ENCODE results near the gene RALGAPA2. TPM values are rescaled to one million over a fixed set of nuclear protein-coding genes. Genes with fewer than 3 reads are reported as not detected.
A peak's percentile ranks its signal among the peaks of the same experiment; 100 is the strongest.

RALGAPA2 gene
- total RNA-seq, 1 experiment from 2014 or later = 10.8 TPM

- no peaks in the 10 kb centered on the region for H3K9me3 ChIP-seq (ENCODE audit: control insufficient read depth in 1 of 2, insufficient read depth in 1 of 2, low read depth in 1 of 2, low read length in 2 of 2)
- H4K20me1 ChIP-seq (ENCODE audit: insufficient read depth) = no peaks in the 10 kb centered on the region
- no peaks in the 10 kb centered on the region for H3K27me3 ChIP-seq (ENCODE audit: insufficient read depth, low read length)
- H3K9me2 ChIP-seq (ENCODE audit: insufficient read depth) = no peaks in the 10 kb centered on the region
- ATAC-seq (no peak), DNase-seq (ENCODE audit: low read depth, low spot score) (no peak)
- no peak overlapping the region for H3K4me2 ChIP-seq (ENCODE audit: low read length)
- ChIA-PET CTCF (no interaction called here), POLR2A (no interaction called here), RAD21 (ENCODE audit: low non-redundant PET in 1 of 2, low total read pairs in 2 of 2, uncharacterized antibody in 2 of 2, unreplicated experiment in 2 of 2) (no interaction called here)
- BruUV-seq (replicated peaks) = no TSS peak
- no peak overlapping the region for H3K4me3 ChIP-seq (replicated peaks in 1 of 2; ENCODE audit: low read depth in 1 of 2, low read length in 2 of 2)
- H3K4me1 ChIP-seq (ENCODE audit: control insufficient read depth in 1 of 2, insufficient read depth in 2 of 2, low read length in 2 of 2) = no peaks in the 10 kb centered on the region
- intact Hi-C loops (cut with micrococcal nuclease) = no loop called here
- H3K36me3 ChIP-seq (ENCODE audit: control insufficient read depth in 1 of 2, insufficient read depth in 2 of 2, low read length in 2 of 2) = no peaks in the 10 kb centered on the region
- no peak overlapping the region for H2AFZ ChIP-seq (ENCODE audit: low read depth, low read length, poor library complexity, severe bottlenecking)
- no peak for TF ChIP-seq YY1 (IDR thresholded peaks at IDR 0.05; ENCODE audit: extremely low read depth, insufficient replicate concordance, low read depth, low read length)
- TF ChIP-seq EGR1 (IDR thresholded peaks at IDR 0.05; ENCODE audit: low read depth) = no peak
- no peak for TF ChIP-seq MAX (IDR thresholded peaks at IDR 0.05)
- H3K79me2 ChIP-seq (ENCODE audit: insufficient read depth, low read length) = no peaks in the 10 kb centered on the region
- H3K9ac ChIP-seq (ENCODE audit: low read length) = no peak overlapping the region
- H3K27ac ChIP-seq (ENCODE audit: low read depth, low read length) = no peak overlapping the region
Measured at GRCh38 chr20:20466341-20466879, 246.0 kb downstream of the RALGAPA2 start.

GRCh38 chr20:20465252-20465651, 247.2 kb downstream of the RALGAPA2 start:
- Histone ChIP-seq H3K4me1 (ENCODE audit: control insufficient read depth in 1 of 2, insufficient read depth in 2 of 2, low read length in 2 of 2) (no peaks in the 10 kb centered on the region), H3K36me3 (ENCODE audit: control insufficient read depth in 1 of 2, insufficient read depth in 2 of 2, low read length in 2 of 2) (no peaks in the 10 kb centered on the region), H3K27me3 (ENCODE audit: insufficient read depth, low read length) (no peaks in the 10 kb centered on the region), H3K9me2 (ENCODE audit: insufficient read depth) (no peaks in the 10 kb centered on the region), H3K4me3 (replicated peaks in 1 of 2; ENCODE audit: low read depth in 1 of 2, low read length in 2 of 2) (no peak overlapping the region), H3K27ac (ENCODE audit: low read depth, low read length) (no peak overlapping the region), H4K20me1 (ENCODE audit: insufficient read depth) (no peaks in the 10 kb centered on the region), H3K4me2 (ENCODE audit: low read length) (no peak overlapping the region), H3K79me2 (ENCODE audit: insufficient read depth, low read length) (no peaks in the 10 kb centered on the region), H3K9me3 (ENCODE audit: control insufficient read depth in 1 of 2, insufficient read depth in 1 of 2, low read depth in 1 of 2, low read length in 2 of 2) (no peaks in the 10 kb centered on the region), H2AFZ (ENCODE audit: low read depth, low read length, poor library complexity, severe bottlenecking) (no peak overlapping the region), H3K9ac (ENCODE audit: low read length) (no peak overlapping the region)
- ChIA-PET POLR2A (no interaction called here), CTCF (no interaction called here), RAD21 (ENCODE audit: low non-redundant PET in 1 of 2, low total read pairs in 2 of 2, uncharacterized antibody in 2 of 2, unreplicated experiment in 2 of 2) (no interaction called here)
- DNase-seq (ENCODE audit: low read depth, low spot score) = no peak
- intact Hi-C loops (cut with micrococcal nuclease) = no loop called here
- no TSS peak for BruUV-seq (replicated peaks)
- peak; percentile 61 for ATAC-seq
- TF ChIP-seq CTCF (IDR thresholded peaks at IDR 0.05 in 2 of 3, conservative IDR thresholded peaks at IDR 0.05 in 1 of 3; ENCODE audit: borderline replicate concordance in 1 of 3, insufficient read depth in 1 of 3, low read depth in 2 of 3, low read length in 2 of 3) (peak in 2 of 3 experiments; percentile 27 to 40; a peak in 3 of 6 replicates), SIN3A (IDR thresholded peaks at IDR 0.05; ENCODE audit: low read depth) (no peak)

Data from HCT116 (cell line).